GM18870 (cell line): ENCODE results near the gene HP1BP3.

Experiments used
- ATAC-seq: cut with Tn5 transposase; IDR thresholded peaks from one replicate; pipeline ENCODE4 v1.9.1; 2021; ENCODE audit warnings: moderate library complexity; ENCODE audit not compliant: unreplicated experiment

The HP1BP3 gene

DNA sequence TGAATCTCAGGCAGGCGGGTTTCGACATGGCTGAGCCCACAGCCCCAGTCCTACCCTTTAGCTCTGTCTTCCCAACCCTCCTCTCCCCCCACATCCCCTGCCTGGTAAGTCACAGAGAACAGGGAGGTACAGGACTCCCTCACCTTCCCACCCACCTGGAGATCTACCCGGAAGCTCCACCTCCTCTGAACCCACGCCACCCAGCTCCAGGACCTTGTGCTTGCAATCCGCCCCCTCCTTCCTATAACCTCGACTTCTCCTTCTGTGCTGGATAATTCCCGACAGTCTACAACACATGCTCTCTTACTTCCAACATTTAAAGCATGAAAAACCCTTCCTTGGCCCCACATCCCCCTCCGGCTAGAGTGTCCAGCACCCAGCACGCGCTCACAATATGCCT, 91.6 kb downstream of the HP1BP3 start:
- ATAC-seq: no peak

DNA sequence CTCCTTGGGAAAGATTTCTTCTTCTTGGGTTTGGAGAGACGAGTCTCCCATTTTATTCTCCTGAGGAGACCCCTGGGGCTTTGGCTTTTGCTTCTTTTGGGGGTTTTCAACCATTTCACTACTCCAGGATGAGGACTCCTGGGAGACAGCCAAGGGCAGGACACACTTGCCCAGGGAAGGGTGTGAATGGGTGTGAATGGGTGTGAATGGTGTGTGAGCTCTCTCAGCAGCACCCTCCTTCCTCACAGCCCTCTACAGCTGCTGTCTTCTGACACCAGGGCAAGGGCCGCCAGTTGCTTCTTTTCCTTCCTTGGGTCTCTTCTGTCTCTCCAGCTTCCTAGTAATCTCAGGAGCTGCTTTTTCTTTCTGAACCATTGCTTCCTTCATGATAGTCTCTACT, 93.5 kb downstream of the HP1BP3 start:
- no peak for ATAC-seq
